DOHH2 (cell line): Measurements from ENCODE around the gene C9orf78.
"Not testable (repeated sequence)": the region's sequence is repeated elsewhere in the genome, so short reads cannot be mapped to it uniquely, and the experiment has no call there.

Experiments
- CTCF ChIP-seq: fragments of 200-600 bp; sonication (generic); IDR thresholded peaks from one replicate; pipeline ENCODE4 v1.5.1; 2014; ENCODE audit warnings: antibody characterized with exemption, mild to moderate bottlenecking, low read depth, low read length; ENCODE audit not compliant: poor library complexity, severe bottlenecking
- EZH2phosphoT487 ChIP-seq: fragments of 200-600 bp; sonication (generic); IDR thresholded peaks from 2 replicates; pipeline ENCODE4 v1.6.1; 2017; ENCODE audit warnings: borderline replicate concordance, mild to moderate bottlenecking, antibody characterized with exemption, low read length, moderate library complexity, mixed read lengths

DNA sequence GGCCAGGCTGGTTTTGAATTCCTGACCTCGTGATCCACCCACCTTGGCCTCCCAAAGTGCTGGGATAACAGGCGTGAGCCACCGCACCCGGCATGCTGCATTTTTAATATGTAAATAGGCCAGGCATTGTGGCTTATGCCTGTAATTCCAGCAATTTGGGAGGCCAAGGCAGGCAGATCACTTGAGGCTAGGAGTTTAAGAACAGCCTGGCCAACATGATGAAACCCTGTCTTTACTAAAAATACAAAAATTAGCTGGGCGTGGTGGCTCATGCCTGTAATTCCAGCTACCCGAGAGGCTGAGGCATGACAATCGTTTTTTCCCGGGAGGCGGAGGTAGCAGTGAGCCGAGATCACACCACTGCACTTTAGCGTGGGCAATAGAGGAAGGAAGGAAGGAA, 50.1 kb downstream of the C9orf78 start:
- not testable (repeated sequence) for TF ChIP-seq CTCF, EZH2phosphoT487
